ENCODE data around the gene MARCHF10.
"Not testable (repeated sequence)": the region's sequence is repeated elsewhere in the genome, so short reads cannot be mapped to it uniquely, and the experiment has no call there.

MARCHF10 gene

GRCh38 chr17:62791235-62791734 lies 16.8 kb downstream of the MARCHF10 start:
- no peak for DNase-seq (ENCODE audit: extremely low read depth in 1 of 2, low read depth in 1 of 2)

- DNase-seq (ENCODE audit: extremely low read depth in 1 of 2, low read depth in 1 of 2), result no peak
Measured at GRCh38 chr17:62790564-62790986, 17.5 kb downstream of the MARCHF10 start.

- DNase-seq (ENCODE audit: extremely low read depth in 1 of 2, low read depth in 1 of 2), result no peak
Measured at GRCh38 chr17:62787366-62787765, 20.7 kb downstream of the MARCHF10 start.

GRCh38 chr17:62786646-62787045 lies 21.5 kb downstream of the MARCHF10 start:
- DNase-seq (ENCODE audit: extremely low read depth in 1 of 2, low read depth in 1 of 2), result no peak

GRCh38 chr17:62785983-62786382 lies 22.1 kb downstream of the MARCHF10 start:
- DNase-seq (ENCODE audit: extremely low read depth in 1 of 2, low read depth in 1 of 2), result not testable (repeated sequence)

GRCh38 chr17:62782730-62783270 lies 25.3 kb downstream of the MARCHF10 start:
- no peak for DNase-seq (ENCODE audit: extremely low read depth in 1 of 2, low read depth in 1 of 2)

GRCh38 chr17:62781831-62782251 lies 26.3 kb downstream of the MARCHF10 start:
- no peak for DNase-seq (ENCODE audit: extremely low read depth in 1 of 2, low read depth in 1 of 2)

- DNase-seq (ENCODE audit: extremely low read depth in 1 of 2, low read depth in 1 of 2), result no peak
Measured at GRCh38 chr17:62781356-62781755, 26.8 kb downstream of the MARCHF10 start.

GRCh38 chr17:62780951-62781350 lies 27.2 kb downstream of the MARCHF10 start:
- DNase-seq (ENCODE audit: extremely low read depth in 1 of 2, low read depth in 1 of 2), result no peak

- no peak for DNase-seq (ENCODE audit: extremely low read depth in 1 of 2, low read depth in 1 of 2)
Measured at GRCh38 chr17:62780269-62780668, 27.8 kb downstream of the MARCHF10 start.

- DNase-seq (ENCODE audit: extremely low read depth in 1 of 2, low read depth in 1 of 2), result no peak
Measured at GRCh38 chr17:62778990-62779681, 29.0 kb downstream of the MARCHF10 start.

GRCh38 chr17:62775876-62776275 lies 32.2 kb downstream of the MARCHF10 start:
- DNase-seq (ENCODE audit: extremely low read depth in 1 of 2, low read depth in 1 of 2), result no peak

- DNase-seq (ENCODE audit: extremely low read depth in 1 of 2, low read depth in 1 of 2), result no peak
Measured at GRCh38 chr17:62774338-62774737, 33.8 kb downstream of the MARCHF10 start.

- DNase-seq (ENCODE audit: extremely low read depth in 1 of 2, low read depth in 1 of 2), result no peak
Measured at GRCh38 chr17:62767997-62768396, 40.1 kb downstream of the MARCHF10 start.

- no peak for DNase-seq (ENCODE audit: extremely low read depth in 1 of 2, low read depth in 1 of 2)
Measured at GRCh38 chr17:62765351-62765750, 42.8 kb downstream of the MARCHF10 start.

- DNase-seq (ENCODE audit: extremely low read depth in 1 of 2, low read depth in 1 of 2), result no peak
Measured at GRCh38 chr17:62763891-62764600, 44.1 kb downstream of the MARCHF10 start.

GRCh38 chr17:62761884-62762283 lies 46.2 kb downstream of the MARCHF10 start:
- DNase-seq (ENCODE audit: extremely low read depth in 1 of 2, low read depth in 1 of 2), result no peak

GRCh38 chr17:62760945-62761267 lies 47.2 kb downstream of the MARCHF10 start:
- no peak for DNase-seq (ENCODE audit: extremely low read depth in 1 of 2, low read depth in 1 of 2)

- DNase-seq (ENCODE audit: extremely low read depth in 1 of 2, low read depth in 1 of 2), result no peak
Measured at GRCh38 chr17:62760059-62760944, 47.8 kb downstream of the MARCHF10 start.

GRCh38 chr17:62757500-62757951 lies 50.6 kb downstream of the MARCHF10 start:
- no peak for DNase-seq (ENCODE audit: extremely low read depth in 1 of 2, low read depth in 1 of 2)

- DNase-seq (ENCODE audit: extremely low read depth in 1 of 2, low read depth in 1 of 2), result no peak
Measured at GRCh38 chr17:62756198-62756597, 51.9 kb downstream of the MARCHF10 start.
